GM04504 (cell line): ENCODE measurements around the gene SND1.
"Not testable (repeated sequence)": the region's sequence is repeated elsewhere in the genome, so short reads cannot be mapped to it uniquely, and the experiment has no call there.

ENCODE experiments used
- DNase-seq: peaks from one replicate; pipeline ENCODE4 v3.0.0-alpha.2; 2012; ENCODE audit warnings: low read depth

Gene SND1

GRCh38 chr7:127831318-127832219 is 179.6 kb downstream of the SND1 start:
- DNase-seq = no peak

- DNase-seq = no peak
These were observed 180.6 kb downstream of the SND1 start for GRCh38 chr7:127832592-127832991.

- no peak for DNase-seq
These were observed 181.6 kb downstream of the SND1 start for GRCh38 chr7:127833641-127834040.

GRCh38 chr7:127835679-127836078 is 183.7 kb downstream of the SND1 start:
- DNase-seq = no peak

GRCh38 chr7:127837816-127838410 is 185.9 kb downstream of the SND1 start:
- DNase-seq = not testable (repeated sequence)

- DNase-seq = no peak
These were observed 186.9 kb downstream of the SND1 start for GRCh38 chr7:127838816-127839415.

- DNase-seq = no peak
These were observed 188.4 kb downstream of the SND1 start for GRCh38 chr7:127840226-127840951.

- DNase-seq = no peak
These were observed 192.2 kb downstream of the SND1 start for GRCh38 chr7:127844165-127844564.

GRCh38 chr7:127844707-127845331 is 192.8 kb downstream of the SND1 start:
- no peak for DNase-seq

GRCh38 chr7:127845522-127846214 is 193.7 kb downstream of the SND1 start:
- DNase-seq = no peak

- no peak for DNase-seq
These were observed 195.6 kb downstream of the SND1 start for GRCh38 chr7:127847641-127848040.

- no peak for DNase-seq
These were observed 196.2 kb downstream of the SND1 start for GRCh38 chr7:127848241-127848640.

- DNase-seq = no peak
These were observed 198.2 kb downstream of the SND1 start for GRCh38 chr7:127850195-127850594.

GRCh38 chr7:127854383-127854782 is 202.4 kb downstream of the SND1 start:
- DNase-seq = no peak

GRCh38 chr7:127857464-127857841 is 205.5 kb downstream of the SND1 start:
- DNase-seq = no peak

- no peak for DNase-seq
These were observed 206.3 kb downstream of the SND1 start for GRCh38 chr7:127858091-127858914.

GRCh38 chr7:127858915-127859189 is 206.9 kb downstream of the SND1 start:
- DNase-seq = no peak

GRCh38 chr7:127859330-127859729 is 207.3 kb downstream of the SND1 start:
- DNase-seq = no peak

- DNase-seq = no peak
These were observed 210.5 kb downstream of the SND1 start for GRCh38 chr7:127862525-127862924.

- DNase-seq = no peak
These were observed 211.1 kb downstream of the SND1 start for GRCh38 chr7:127863082-127863481.

GRCh38 chr7:127865466-127865865 is 213.5 kb downstream of the SND1 start:
- DNase-seq = peak; percentile 64
